IPS-NIHi7 (cell line): ENCODE data around the gene CRELD2.

Source experiments
- DNase-seq: peaks from one replicate; pipeline ENCODE4 v3.0.0; 2012; ENCODE audit warnings: mixed read lengths; ENCODE audit errors: extremely low spot score

CRELD2 gene

GRCh38 chr22:49887064-49887451, 31.4 kb upstream of the CRELD2 start:
- DNase-seq, result no peak

- DNase-seq, result no peak
Observed at GRCh38 chr22:49887702-49888101, 30.7 kb upstream of the CRELD2 start.

GRCh38 chr22:49889071-49889470, 29.4 kb upstream of the CRELD2 start:
- no peak for DNase-seq

GRCh38 chr22:49892226-49892899, 26.1 kb upstream of the CRELD2 start:
- no peak for DNase-seq

GRCh38 chr22:49893025-49893424, 25.4 kb upstream of the CRELD2 start:
- DNase-seq, result no peak

- no peak for DNase-seq
Observed at GRCh38 chr22:49894322-49895054, 23.9 kb upstream of the CRELD2 start.

- no peak for DNase-seq
Observed at GRCh38 chr22:49896201-49896600, 22.2 kb upstream of the CRELD2 start.

GRCh38 chr22:49897015-49897684, 21.3 kb upstream of the CRELD2 start:
- no peak for DNase-seq

- no peak for DNase-seq
Observed at GRCh38 chr22:49899530-49899929, 18.9 kb upstream of the CRELD2 start.

GRCh38 chr22:49900441-49901230, 17.8 kb upstream of the CRELD2 start:
- DNase-seq, result no peak

- no peak for DNase-seq
Observed at GRCh38 chr22:49901457-49901856, 17.0 kb upstream of the CRELD2 start.

- no peak for DNase-seq
Observed at GRCh38 chr22:49903322-49904039, 15.0 kb upstream of the CRELD2 start.

GRCh38 chr22:49904040-49904369, 14.4 kb upstream of the CRELD2 start:
- no peak for DNase-seq

GRCh38 chr22:49905465-49905864, 13.0 kb upstream of the CRELD2 start:
- DNase-seq, result no peak

GRCh38 chr22:49906071-49906798, 12.2 kb upstream of the CRELD2 start:
- DNase-seq, result no peak

- DNase-seq, result no peak
Observed at GRCh38 chr22:49906799-49907290, 11.6 kb upstream of the CRELD2 start.

- DNase-seq, result no peak
Observed at GRCh38 chr22:49907807-49908206, 10.6 kb upstream of the CRELD2 start.

- DNase-seq, result no peak
Observed at GRCh38 chr22:49909476-49910205, 8.8 kb upstream of the CRELD2 start.

GRCh38 chr22:49910229-49911155, 7.9 kb upstream of the CRELD2 start:
- no peak for DNase-seq
